ENCODE results near the gene HPCAL1.

GRCh38 chr2:10264506-10265328 lies 38.0 kb upstream of the HPCAL1 start:
- TF ChIP-seq CTCF (IDR thresholded peaks at IDR 0.05), result no peak
- TF ChIP-seq EZH2phosphoT487 (IDR thresholded peaks at IDR 0.05), result no peak
- TF ChIP-seq EZH2 (IDR thresholded peaks at IDR 0.05), result no peak

Measured in neural progenitor cell (in vitro differentiated cells).